ENCODE data around the gene GYPB.
"Not testable (repeated sequence)": the region's sequence is repeated elsewhere in the genome, so short reads cannot be mapped to it uniquely, and the experiment has no call there.

Gene GYPB
- 0 to 0.04 reads per million in 2 donors for total RNA-seq

DNA sequence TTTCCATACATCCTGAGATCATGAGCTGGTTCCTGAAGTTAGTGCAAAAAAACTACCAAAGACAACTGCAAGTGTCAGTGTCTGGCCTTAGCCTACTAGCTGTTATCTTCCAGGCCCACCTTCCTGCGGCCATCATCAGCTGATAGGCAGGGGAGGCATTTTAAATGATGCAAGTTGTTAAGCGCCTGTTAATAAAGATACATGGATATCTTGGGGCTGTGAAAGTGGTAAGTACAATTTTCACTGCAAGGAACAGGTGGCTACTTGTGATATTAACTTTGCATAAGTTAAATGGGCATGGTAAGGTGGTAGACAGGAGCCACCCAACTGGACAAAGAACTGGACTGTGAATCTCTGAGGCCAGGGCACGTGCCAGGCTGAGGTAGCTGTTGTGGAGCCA is at the start of gene GYPB:
Gene GYPB, minus strand, starts transcription at position 104 of the 400 bp plus-strand sequence. Its CDS starts 93 bp downstream, at position 11.
- DNase-seq = not testable (repeated sequence)

- DNase-seq = not testable (repeated sequence)
Measured at GRCh38 chr4:144061556-144061955, 42.4 kb upstream of the GYPB start.

GRCh38 chr4:144060234-144060859 is 41.2 kb upstream of the GYPB start:
- not testable (repeated sequence) for DNase-seq

GRCh38 chr4:144056800-144057199 is 37.6 kb upstream of the GYPB start:
- DNase-seq = no peak

DNA sequence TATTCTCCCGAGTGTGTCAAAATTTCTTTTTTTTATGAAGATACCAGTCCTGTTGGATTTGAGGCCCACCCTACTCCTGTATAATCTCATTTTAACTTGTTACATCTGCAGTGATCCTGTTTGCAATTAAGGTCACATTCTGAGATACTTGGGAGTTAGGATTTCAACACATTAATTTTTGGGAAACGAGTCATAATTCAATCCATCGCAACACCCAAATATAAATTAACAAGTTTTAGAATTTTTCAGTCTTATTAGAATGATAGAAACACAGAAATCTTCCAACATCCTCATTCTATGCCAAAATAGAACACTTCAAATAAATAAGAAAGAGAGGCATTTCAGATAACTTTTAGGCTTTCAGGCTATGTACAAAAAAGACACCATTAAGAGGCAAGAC is 36.2 kb upstream of the GYPB start:
- DNase-seq = not testable (repeated sequence)

DNA sequence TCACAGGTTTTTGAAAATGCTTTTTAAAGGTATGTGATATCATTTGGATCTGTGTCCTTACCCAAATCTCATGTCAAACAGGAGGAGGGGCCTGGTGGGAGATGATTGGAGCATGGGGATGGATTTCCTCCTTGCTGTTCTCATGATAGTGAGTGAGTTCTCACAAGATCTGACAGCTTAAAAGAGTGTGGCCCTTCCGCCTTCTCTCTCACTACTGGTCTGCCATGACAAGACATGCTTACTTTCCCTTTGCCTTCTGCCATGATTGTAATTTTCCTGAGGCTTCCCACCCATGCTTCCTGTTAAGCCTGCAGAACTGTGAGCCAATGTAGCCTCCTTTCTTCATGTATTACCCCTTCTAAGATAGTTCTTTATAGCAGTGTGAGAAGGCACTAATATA is 32.3 kb upstream of the GYPB start:
- DNase-seq = not testable (repeated sequence)

DNA sequence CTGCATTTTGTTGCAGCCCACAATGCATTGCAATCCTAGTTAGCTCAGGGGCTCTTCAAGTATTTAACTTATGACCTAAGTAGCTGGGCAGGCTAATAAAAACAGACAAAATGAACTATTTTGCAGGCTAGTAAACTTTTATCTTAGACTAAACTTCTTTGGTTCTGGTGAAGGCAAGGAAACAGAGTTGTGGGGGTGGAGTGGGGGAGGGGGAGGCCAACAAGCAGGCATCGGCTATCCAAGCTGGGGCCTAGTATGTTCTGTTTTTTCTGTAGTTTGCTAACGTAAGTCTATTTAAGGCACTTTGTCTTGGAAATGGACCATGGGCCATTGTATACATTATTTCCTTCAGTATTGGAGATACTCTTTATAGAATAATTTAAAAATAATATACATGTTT is 31.5 kb upstream of the GYPB start:
- DNase-seq = not testable (repeated sequence)

GRCh38 chr4:144049495-144050424 is 30.6 kb upstream of the GYPB start:
- not testable (repeated sequence) for DNase-seq

DNA sequence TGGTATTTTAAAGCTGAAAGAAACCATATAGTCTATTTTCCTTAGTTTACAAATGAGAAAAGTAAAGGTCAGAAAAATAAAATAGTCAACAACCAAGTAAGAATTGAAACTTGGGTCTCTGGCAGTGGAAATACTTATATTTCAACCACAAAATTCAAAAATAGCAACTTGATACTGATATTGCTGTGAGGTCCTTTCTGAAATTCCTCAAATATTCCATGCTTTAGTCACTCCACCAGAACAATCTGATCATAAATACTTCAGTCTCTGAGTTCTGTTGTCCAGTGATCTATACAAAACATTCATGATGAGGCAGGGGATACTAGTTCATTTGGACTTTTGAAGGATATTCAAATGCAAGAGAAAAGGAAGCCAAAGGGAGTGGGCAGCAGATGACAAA is 25.8 kb upstream of the GYPB start:
- DNase-seq = not testable (repeated sequence)

DNA sequence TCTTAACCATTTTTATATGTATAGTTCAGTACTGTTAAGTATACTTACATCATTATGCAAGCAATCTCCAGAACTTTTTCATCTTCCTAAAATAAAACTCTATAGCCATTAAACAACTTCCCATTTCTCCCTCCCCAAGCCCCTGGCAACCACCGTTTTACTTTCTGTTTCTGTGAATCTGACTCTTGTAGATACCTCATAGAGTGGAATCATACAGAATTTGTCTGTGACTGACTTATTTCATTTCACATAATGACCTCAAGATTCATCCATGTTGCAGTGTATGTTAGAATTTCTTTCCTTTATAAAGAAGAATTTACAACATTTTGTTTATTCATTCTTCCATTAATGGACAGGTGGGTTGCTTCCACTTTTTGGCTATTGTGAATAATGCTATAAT is 13.4 kb upstream of the GYPB start:
- DNase-seq = not testable (repeated sequence)

DNA sequence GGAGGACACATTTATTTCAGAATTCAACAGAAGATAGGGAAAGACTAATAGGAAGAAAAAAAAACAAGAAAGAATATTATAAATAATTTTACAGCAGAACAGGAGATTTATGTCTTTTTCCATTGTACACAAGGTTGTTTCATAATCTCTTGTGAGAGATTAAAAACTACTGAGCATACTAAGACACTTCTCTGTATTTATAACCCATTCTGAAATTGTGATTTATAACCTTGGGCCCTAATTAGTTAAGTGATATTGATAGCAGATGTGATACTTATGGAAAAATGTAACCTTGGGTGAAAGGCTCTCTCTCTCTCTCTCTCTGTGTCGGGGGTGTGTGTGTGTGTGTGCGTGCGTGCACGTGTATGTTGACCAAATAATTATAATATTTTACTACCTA is 12.7 kb upstream of the GYPB start:
- DNase-seq = not testable (repeated sequence)

DNA sequence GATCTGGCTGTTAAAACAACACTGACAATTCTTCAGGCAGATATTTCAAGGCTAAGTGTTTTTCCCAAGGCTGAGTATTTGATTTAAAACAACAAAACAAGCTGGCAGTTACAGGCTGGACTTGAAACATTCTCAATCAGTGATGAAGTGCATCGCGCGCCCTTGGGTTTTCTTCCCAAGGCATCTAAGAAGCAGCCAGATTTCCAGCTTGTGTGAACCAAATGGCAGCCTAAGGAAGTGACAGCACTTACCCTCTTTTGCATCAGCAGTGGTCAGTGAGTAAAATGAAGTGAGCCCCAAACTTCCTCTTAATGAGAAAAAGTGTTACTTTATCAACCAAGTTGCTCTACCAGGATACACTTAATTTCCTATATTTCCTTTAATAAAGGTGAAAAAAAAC is 12.2 kb upstream of the GYPB start:
- DNase-seq = not testable (repeated sequence)

- DNase-seq = not testable (repeated sequence)
Measured at GRCh38 chr4:144030708-144031107, 11.5 kb upstream of the GYPB start.

GRCh38 chr4:144026682-144027081 is 7.5 kb upstream of the GYPB start:
- not testable (repeated sequence) for DNase-seq

DNA sequence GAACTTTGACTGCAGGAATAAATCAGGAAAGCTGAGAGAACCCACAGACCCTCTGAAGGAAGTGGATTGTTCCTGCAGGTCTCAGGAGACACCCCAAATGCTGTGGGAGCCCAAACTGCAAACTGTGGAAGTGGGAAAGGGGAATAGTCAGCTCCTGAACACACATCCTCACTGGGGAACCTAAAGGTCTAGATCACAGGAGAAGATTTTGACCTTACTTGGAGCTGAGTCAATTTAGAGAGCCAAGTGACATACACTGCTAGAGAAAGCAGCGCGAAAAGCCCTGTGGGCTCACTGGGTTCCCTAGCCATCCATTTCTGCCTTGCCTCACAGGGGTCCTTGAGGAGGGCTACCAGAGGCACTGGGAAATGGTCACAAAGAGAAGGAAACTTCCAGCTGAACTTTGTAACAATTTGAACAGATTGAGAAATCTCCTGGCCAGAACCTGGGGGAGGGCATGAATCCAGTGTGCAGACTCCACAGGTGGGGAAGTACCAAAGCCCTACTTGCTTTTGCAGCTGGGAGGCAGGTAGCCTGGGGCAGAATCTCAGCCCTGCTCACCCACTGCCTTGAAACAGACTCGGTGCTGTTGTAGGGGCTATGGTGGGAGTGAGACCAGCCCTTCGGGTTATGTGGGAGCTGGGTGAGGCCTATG is 5.3 kb upstream of the GYPB start:
- DNase-seq = not testable (repeated sequence)

- DNase-seq = not testable (repeated sequence)
Measured at GRCh38 chr4:144022772-144023400, 3.7 kb upstream of the GYPB start.

- DNase-seq = not testable (repeated sequence)
Measured at GRCh38 chr4:144021336-144021990, 2.3 kb upstream of the GYPB start.

DNA sequence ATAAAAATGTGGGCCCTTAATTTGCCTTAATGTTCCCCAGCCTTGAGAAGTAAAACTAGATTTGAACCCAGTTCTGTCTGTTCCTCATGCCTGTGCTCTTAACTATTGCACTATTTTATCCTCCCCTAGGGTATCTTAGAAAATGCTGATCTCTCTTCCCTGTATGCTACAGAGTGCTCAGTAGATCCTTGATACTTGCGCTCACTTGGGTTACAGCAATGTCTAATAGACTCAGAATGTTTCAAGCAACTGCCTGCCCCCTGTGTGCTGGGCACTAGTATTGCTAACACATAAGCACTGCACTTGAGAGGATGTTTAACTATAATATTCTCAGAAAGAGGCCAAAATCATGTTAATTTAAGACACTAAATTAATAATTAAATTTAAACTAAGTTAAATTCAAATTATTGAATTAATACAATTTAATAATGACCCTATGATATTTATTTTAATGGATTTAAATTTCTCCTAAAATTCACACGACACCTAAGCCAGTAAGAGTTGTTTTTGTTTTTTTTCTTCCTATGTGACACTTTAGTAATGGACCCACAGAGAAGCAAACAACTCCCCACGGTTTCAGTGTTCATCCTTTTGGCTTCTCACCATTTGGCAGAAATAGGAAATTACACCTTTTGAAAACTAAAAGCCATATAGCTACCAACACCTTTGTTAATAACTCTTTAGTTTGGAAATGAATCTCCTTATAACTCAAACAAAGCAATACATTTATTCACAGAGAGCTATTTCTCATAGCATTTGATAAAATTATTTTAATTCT is 768 bp downstream of the GYPB start:
- DNase-seq = not testable (repeated sequence)

DNA sequence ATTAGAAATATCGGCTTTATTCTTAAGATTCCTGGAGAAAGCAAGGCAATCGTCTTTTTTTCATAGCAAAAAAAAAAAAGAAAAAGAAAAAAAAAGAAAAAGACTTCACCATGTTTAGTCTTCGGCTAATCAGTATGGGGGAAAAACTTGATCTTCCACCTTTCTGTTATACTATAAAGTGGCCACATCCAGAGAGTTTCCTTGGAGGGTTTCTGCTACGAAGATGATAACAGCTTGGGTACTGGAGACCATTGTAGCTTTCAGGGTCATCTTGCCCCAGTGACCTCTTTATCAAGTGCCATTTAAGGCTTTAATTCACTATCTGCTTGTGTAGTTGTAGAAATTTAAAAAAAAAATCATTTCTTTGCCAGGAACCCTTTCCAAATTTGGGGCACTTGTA is 1.9 kb downstream of the GYPB start:
- not testable (repeated sequence) for DNase-seq

DNA sequence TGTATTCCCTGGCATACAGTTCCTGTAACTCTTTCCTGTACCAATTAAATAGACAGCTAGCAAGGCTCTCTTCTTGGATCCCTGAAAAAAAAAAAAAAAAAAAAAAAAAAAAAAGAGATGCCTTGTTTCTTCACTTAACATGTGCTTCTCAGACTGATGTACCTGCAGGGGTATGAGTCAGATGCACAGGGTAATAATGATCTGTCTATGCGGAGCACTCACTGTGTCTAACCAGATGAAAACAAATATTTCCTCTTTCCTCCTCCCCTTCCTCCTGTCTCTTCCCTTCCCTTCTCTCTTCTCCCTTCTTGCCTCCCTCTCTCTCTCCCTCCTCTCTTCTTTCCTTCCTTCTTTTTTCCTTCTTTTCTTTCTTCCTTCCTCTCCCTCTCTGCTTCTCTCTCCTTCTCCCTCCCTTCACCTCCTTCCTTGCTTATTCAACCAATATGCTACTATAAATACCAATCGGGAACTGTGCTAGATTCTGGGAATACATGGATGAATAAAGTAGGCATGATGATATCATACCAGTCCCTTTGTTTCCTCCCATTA is 3.0 kb downstream of the GYPB start:
- not testable (repeated sequence) for DNase-seq

DNA sequence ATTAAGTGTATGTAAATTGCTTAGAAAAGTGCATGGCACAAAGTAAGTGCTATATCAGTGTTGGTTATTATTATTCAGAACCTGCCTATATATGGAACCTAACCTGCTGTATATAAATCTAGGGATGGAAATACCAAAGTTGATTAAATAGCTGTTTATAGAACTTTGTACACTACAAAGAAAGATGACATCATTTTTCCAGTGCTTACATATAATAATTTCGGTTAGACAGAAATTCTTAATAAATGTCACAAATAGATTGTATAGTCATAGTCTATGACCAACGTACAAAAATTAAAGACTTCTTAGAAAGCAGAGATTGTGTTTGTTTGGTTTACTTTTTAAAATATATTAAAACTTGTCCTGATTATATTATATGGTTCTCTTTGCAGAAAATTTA is 4.4 kb downstream of the GYPB start:
- no peak for DNase-seq

All from activated gamma-delta T cell (primary cell).